ENCODE data around the gene TSHZ3.

The TSHZ3 gene

DNA sequence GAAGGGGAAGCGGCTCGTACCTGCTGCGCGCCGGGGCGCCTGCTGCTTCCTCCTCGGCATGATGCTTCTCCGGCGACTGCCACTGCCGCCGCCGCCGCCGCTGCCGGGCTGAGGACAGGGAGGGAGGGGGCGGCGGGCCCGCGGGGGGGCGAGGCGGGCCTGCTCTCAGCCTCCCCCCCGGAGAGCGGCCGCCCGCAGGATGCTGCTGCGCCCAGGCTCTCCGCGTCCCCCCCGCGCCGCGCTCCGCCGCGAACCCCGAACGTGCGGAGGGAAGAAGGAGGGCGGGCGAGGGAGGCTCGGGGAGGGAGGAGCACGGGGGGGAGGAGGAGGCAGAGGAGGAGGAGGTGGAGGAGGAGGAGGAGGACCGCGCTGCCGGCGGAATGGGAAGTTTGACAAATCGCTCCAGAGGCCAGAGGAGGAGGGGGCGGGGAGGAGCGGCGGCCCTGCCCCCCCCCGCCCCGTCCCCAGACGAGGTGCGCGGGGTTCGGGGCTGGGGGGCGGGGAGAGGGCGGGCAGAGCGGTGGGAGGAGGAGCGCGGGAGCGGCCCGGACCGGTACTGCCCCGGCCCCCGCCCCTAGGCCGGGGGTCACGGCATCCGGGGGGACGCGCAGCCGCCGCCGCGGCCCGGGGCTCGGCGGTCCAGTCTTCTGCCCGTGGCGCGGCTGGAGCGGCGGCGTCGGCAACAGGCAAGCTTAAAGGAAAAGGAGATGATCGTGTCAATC is at the start of gene TSHZ3:
TSHZ3 (minus strand) TSS at position 277 of the 722 bp plus-strand sequence; CDS start at position 60, 217 bp downstream.
- Histone ChIP-seq H3K4me1 (ENCODE audit: control insufficient read depth, insufficient read depth, low read length) (no peaks in the 10 kb centered on the region), H3K9ac (ENCODE audit: low read length) (peak within 1 kb of the TSS; percentile 50), H3K4me3 (ENCODE audit: low read length) (no peak within 1 kb of the TSS), H3K9me3 (ENCODE audit: control insufficient read depth, low read length) (no peaks in the 10 kb centered on the region), H3K36me3 (ENCODE audit: control insufficient read depth, insufficient read depth, low read length) (no peaks in the 10 kb centered on the region), H3K27me3 (ENCODE audit: control insufficient read depth, insufficient read depth, low read length) (peaks cover 50% of the 10 kb centered on the region)

- no peaks in the 10 kb centered on the region for H3K27me3 ChIP-seq (ENCODE audit: control insufficient read depth, insufficient read depth, low read length)
- H3K9ac ChIP-seq (ENCODE audit: low read length), result no peak overlapping the region
- H3K4me3 ChIP-seq (ENCODE audit: low read length), result no peak overlapping the region
- H3K4me1 ChIP-seq (ENCODE audit: control insufficient read depth, insufficient read depth, low read length), result no peaks in the 10 kb centered on the region
- no peaks in the 10 kb centered on the region for H3K9me3 ChIP-seq (ENCODE audit: control insufficient read depth, low read length)
- H3K36me3 ChIP-seq (ENCODE audit: control insufficient read depth, insufficient read depth, low read length), result no peaks in the 10 kb centered on the region
These were observed 48.1 kb upstream of the TSHZ3 start for GRCh38 chr19:31397308-31397707.

GRCh38 chr19:31392464-31392863 is 43.2 kb upstream of the TSHZ3 start:
- Histone ChIP-seq H3K27me3 (ENCODE audit: control insufficient read depth, insufficient read depth, low read length) (no peaks in the 10 kb centered on the region), H3K4me1 (ENCODE audit: control insufficient read depth, insufficient read depth, low read length) (no peaks in the 10 kb centered on the region)

DNA sequence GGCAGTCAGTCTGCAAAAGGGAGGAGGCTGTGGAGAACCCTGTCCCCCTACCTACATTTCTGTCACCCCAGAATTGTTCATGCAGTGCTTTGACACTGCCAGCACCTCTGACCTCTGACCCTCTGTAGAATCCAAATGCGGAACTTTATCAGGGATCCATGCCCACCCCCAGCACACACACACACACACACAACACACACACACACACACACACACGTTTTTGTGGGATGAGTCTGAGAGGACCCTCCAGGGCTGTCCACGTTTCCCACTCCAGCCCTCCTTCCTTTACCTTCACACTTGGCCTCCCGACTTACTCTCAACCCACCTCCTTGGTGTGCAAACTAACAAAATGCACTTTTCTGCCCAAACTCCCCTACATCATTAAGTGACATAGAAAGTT is 42.3 kb upstream of the TSHZ3 start:
- no peak overlapping the region for H3K4me3 ChIP-seq (ENCODE audit: low read length)
- no peaks in the 10 kb centered on the region for H3K36me3 ChIP-seq (ENCODE audit: control insufficient read depth, insufficient read depth, low read length)
- H3K27me3 ChIP-seq (ENCODE audit: control insufficient read depth, insufficient read depth, low read length), result no peaks in the 10 kb centered on the region
- no peak overlapping the region for H3K9ac ChIP-seq (ENCODE audit: low read length)
- no peaks in the 10 kb centered on the region for H3K4me1 ChIP-seq (ENCODE audit: control insufficient read depth, insufficient read depth, low read length)
- no peaks in the 10 kb centered on the region for H3K9me3 ChIP-seq (ENCODE audit: control insufficient read depth, low read length)

More at GRCh38 chr19:31392464-31392863, 43.2 kb upstream of the TSHZ3 start:
- no peak overlapping the region for H3K9ac ChIP-seq (ENCODE audit: low read length)
- H3K4me3 ChIP-seq (ENCODE audit: low read length), result no peak overlapping the region
- no peaks in the 10 kb centered on the region for H3K9me3 ChIP-seq (ENCODE audit: control insufficient read depth, low read length)
- no peaks in the 10 kb centered on the region for H3K36me3 ChIP-seq (ENCODE audit: control insufficient read depth, insufficient read depth, low read length)

DNA sequence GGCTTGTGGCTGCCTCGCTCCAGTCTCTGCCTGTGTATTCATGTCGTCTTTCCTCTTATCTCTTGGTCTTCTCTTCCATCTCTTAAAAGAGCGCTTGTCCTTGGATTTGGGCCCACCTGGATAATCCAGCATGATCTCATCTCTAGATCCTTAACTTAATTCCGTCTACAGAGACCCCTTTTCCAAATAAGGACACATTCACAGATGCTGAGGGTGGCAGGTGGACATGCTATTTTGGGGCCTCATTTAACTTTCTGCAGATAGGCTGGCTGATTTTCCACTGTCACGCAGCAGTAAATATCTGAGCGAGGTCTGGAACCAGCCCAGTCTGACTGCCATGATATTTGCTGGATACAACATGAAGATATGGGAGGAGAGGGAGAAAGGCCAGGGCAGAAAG is 41.5 kb upstream of the TSHZ3 start:
- no peaks in the 10 kb centered on the region for H3K9me3 ChIP-seq (ENCODE audit: control insufficient read depth, low read length)
- no peaks in the 10 kb centered on the region for H3K36me3 ChIP-seq (ENCODE audit: control insufficient read depth, insufficient read depth, low read length)
- no peak overlapping the region for H3K9ac ChIP-seq (ENCODE audit: low read length)
- H3K4me1 ChIP-seq (ENCODE audit: control insufficient read depth, insufficient read depth, low read length), result no peaks in the 10 kb centered on the region
- no peaks in the 10 kb centered on the region for H3K27me3 ChIP-seq (ENCODE audit: control insufficient read depth, insufficient read depth, low read length)
- no peak overlapping the region for H3K4me3 ChIP-seq (ENCODE audit: low read length)

DNA sequence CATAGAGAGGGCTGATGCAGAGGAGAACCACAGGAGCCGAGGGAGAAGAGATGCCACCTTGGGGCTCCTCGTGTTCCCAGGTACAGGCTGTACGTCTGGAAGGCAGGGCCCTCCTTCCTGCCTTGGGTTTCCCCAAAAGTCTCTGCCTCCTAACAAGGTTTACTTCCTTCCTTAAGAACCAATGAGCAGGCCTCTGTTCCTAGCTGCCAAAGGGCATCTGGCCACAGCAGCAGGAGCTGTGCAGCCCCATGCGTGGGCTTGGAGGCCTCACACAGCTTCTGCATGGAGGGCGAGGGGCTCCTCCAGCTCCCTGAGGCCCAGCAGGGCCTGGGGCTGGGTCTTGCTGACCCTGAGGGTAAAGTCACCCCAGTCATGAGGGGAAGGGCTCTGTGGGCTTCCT is 40.6 kb upstream of the TSHZ3 start:
- Histone ChIP-seq H3K9ac (ENCODE audit: low read length) (no peak overlapping the region), H3K4me1 (ENCODE audit: control insufficient read depth, insufficient read depth, low read length) (no peaks in the 10 kb centered on the region), H3K9me3 (ENCODE audit: control insufficient read depth, low read length) (no peaks in the 10 kb centered on the region), H3K27me3 (ENCODE audit: control insufficient read depth, insufficient read depth, low read length) (no peaks in the 10 kb centered on the region), H3K4me3 (ENCODE audit: low read length) (no peak overlapping the region), H3K36me3 (ENCODE audit: control insufficient read depth, insufficient read depth, low read length) (no peaks in the 10 kb centered on the region)

- H3K9me3 ChIP-seq (ENCODE audit: control insufficient read depth, low read length), result no peaks in the 10 kb centered on the region
- H3K4me3 ChIP-seq (ENCODE audit: low read length), result no peak overlapping the region
These were observed 38.6 kb upstream of the TSHZ3 start for GRCh38 chr19:31387717-31388301.

GRCh38 chr19:31386806-31387205 is 37.6 kb upstream of the TSHZ3 start:
- H3K9me3 ChIP-seq (ENCODE audit: control insufficient read depth, low read length), result no peaks in the 10 kb centered on the region
- H3K4me3 ChIP-seq (ENCODE audit: low read length), result no peak overlapping the region
- no peak overlapping the region for H3K9ac ChIP-seq (ENCODE audit: low read length)
- H3K36me3 ChIP-seq (ENCODE audit: control insufficient read depth, insufficient read depth, low read length), result no peaks in the 10 kb centered on the region
- H3K4me1 ChIP-seq (ENCODE audit: control insufficient read depth, insufficient read depth, low read length), result no peaks in the 10 kb centered on the region
- no peaks in the 10 kb centered on the region for H3K27me3 ChIP-seq (ENCODE audit: control insufficient read depth, insufficient read depth, low read length)

More at GRCh38 chr19:31387717-31388301, 38.6 kb upstream of the TSHZ3 start:
- Histone ChIP-seq H3K36me3 (ENCODE audit: control insufficient read depth, insufficient read depth, low read length) (no peaks in the 10 kb centered on the region), H3K27me3 (ENCODE audit: control insufficient read depth, insufficient read depth, low read length) (no peaks in the 10 kb centered on the region), H3K9ac (ENCODE audit: low read length) (no peak overlapping the region), H3K4me1 (ENCODE audit: control insufficient read depth, insufficient read depth, low read length) (no peaks in the 10 kb centered on the region)

DNA sequence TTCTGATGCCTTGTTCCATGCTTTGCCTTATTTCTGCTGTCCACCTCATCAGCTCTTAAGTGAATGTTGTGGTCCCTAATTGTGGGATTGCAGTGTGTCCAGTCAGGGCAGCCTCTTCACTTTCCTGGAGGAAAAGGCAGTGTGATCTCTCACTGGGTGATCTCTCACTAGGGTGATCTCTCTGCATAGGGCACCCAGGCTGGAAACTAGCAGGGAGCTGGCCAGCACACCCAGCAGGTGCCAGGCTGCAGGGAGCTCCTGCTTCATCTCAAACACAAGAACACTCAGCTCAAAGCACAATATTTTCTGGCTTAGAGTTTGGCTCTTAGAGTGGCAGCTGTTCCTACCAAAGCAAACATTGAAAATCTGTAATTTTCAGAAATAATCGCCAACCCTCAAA is 36.5 kb upstream of the TSHZ3 start:
- Histone ChIP-seq H3K4me3 (ENCODE audit: low read length) (no peak overlapping the region), H3K9me3 (ENCODE audit: control insufficient read depth, low read length) (no peaks in the 10 kb centered on the region), H3K4me1 (ENCODE audit: control insufficient read depth, insufficient read depth, low read length) (no peaks in the 10 kb centered on the region), H3K36me3 (ENCODE audit: control insufficient read depth, insufficient read depth, low read length) (no peaks in the 10 kb centered on the region), H3K27me3 (ENCODE audit: control insufficient read depth, insufficient read depth, low read length) (no peaks in the 10 kb centered on the region), H3K9ac (ENCODE audit: low read length) (no peak overlapping the region)

DNA sequence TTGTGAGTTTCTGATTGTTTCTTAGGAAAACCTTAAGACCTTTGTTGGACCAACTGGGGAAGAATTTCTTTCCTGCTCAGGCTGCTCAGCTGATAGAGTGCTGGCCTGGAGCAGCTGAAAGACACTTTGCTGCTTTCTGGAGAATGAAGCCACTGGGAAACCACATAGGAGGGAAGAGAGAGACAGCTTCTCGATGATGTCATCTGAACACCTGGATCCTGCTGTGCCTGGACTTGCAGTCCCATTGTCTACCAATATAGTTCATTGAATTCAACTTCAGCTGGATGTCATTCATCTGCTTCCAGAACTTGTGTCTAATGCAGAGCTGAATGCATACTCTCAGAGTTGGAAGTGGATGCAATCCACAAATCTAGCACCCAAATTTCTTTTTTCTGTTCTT is 34.3 kb upstream of the TSHZ3 start:
- Histone ChIP-seq H3K9me3 (ENCODE audit: control insufficient read depth, low read length) (no peaks in the 10 kb centered on the region), H3K4me1 (ENCODE audit: control insufficient read depth, insufficient read depth, low read length) (no peaks in the 10 kb centered on the region)

GRCh38 chr19:31380854-31381253 is 31.6 kb upstream of the TSHZ3 start:
- Histone ChIP-seq H3K9me3 (ENCODE audit: control insufficient read depth, low read length) (no peaks in the 10 kb centered on the region), H3K4me3 (ENCODE audit: low read length) (no peak overlapping the region), H3K27me3 (ENCODE audit: control insufficient read depth, insufficient read depth, low read length) (no peaks in the 10 kb centered on the region), H3K36me3 (ENCODE audit: control insufficient read depth, insufficient read depth, low read length) (no peaks in the 10 kb centered on the region), H3K4me1 (ENCODE audit: control insufficient read depth, insufficient read depth, low read length) (no peaks in the 10 kb centered on the region), H3K9ac (ENCODE audit: low read length) (no peak overlapping the region)

More for the DNA sequence above, 34.3 kb upstream of the TSHZ3 start:
- Histone ChIP-seq H3K9ac (ENCODE audit: low read length) (no peak overlapping the region), H3K36me3 (ENCODE audit: control insufficient read depth, insufficient read depth, low read length) (no peaks in the 10 kb centered on the region), H3K27me3 (ENCODE audit: control insufficient read depth, insufficient read depth, low read length) (no peaks in the 10 kb centered on the region), H3K4me3 (ENCODE audit: low read length) (no peak overlapping the region)

DNA sequence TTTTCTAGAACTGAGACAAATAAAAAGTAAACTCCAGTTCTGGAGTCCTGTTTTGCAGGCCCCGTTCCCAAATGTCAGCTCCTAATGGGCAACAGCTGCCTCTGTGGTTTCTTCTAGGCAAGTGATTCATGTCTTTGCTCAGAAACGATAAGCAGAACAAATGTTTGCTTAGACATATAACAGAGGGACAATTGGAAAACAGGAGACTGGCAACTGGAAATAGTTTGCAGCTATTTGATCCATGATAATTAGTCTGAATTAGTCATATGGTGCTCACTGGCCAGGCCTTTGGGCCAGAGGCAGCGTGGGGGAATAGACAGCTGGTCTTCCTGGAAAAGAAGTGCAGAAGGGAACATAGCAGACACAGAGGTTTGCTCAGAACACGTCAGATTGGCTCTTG is 29.2 kb upstream of the TSHZ3 start:
- H3K27me3 ChIP-seq (ENCODE audit: control insufficient read depth, insufficient read depth, low read length), result no peaks in the 10 kb centered on the region
- no peak overlapping the region for H3K9ac ChIP-seq (ENCODE audit: low read length)
- no peak overlapping the region for H3K4me3 ChIP-seq (ENCODE audit: low read length)
- H3K9me3 ChIP-seq (ENCODE audit: control insufficient read depth, low read length), result no peaks in the 10 kb centered on the region
- no peaks in the 10 kb centered on the region for H3K4me1 ChIP-seq (ENCODE audit: control insufficient read depth, insufficient read depth, low read length)
- H3K36me3 ChIP-seq (ENCODE audit: control insufficient read depth, insufficient read depth, low read length), result no peaks in the 10 kb centered on the region
